ENCODE data around the gene GMPR.
A peak's percentile ranks its signal among the peaks of the same experiment; 100 is the strongest.

The GMPR gene

GRCh38 chr6:16200321-16200883, 38.0 kb upstream of the GMPR start:
- no peak for DNase-seq (ENCODE audit: low spot score)
- CTCF ChIA-PET = interaction anchor here (0.7 to 0.8 kb wide), 4 partner anchors 10 to 580 kb away, joined by 3 to 5 read pairs (median 4); no protein-coding TSS in a partner anchor
- H3K27ac ChIP-seq = no peak overlapping the region
- TF ChIP-seq CTCF (conservative IDR thresholded peaks at IDR 0.05; ENCODE audit: low read depth) = no peak
- POLR2A ChIA-PET (ENCODE audit: low non-redundant PET) = no interaction called here

- no peak overlapping the region for H3K27ac ChIP-seq
- no peak for DNase-seq (ENCODE audit: low spot score)
- ChIA-PET POLR2A (ENCODE audit: low non-redundant PET) (no interaction called here), CTCF (interaction anchor here (0.7 to 1.2 kb wide), 2 partner anchors 19 to 875 kb away, joined by 4 to 5 read pairs; no protein-coding TSS in a partner anchor)
- TF ChIP-seq CTCF (conservative IDR thresholded peaks at IDR 0.05; ENCODE audit: low read depth) = no peak
These were observed 36.7 kb upstream of the GMPR start for GRCh38 chr6:16201706-16202105.

- no peak for DNase-seq (ENCODE audit: low spot score)
- POLR2A ChIA-PET (ENCODE audit: low non-redundant PET) = no interaction called here
- no peak for TF ChIP-seq CTCF (conservative IDR thresholded peaks at IDR 0.05; ENCODE audit: low read depth)
- CTCF ChIA-PET = interaction anchor here (0.6 to 2.0 kb wide), 5 partner anchors 21 to 548 kb away, joined by 3 to 7 read pairs (median 3); no protein-coding TSS in a partner anchor
- no peak overlapping the region for H3K27ac ChIP-seq
These were observed 33.6 kb upstream of the GMPR start for GRCh38 chr6:16204653-16205376.

- DNase-seq (ENCODE audit: low spot score) = no peak
- POLR2A ChIA-PET (ENCODE audit: low non-redundant PET) = no interaction called here
- H3K27ac ChIP-seq = no peak overlapping the region
- CTCF ChIA-PET = interaction anchor here (0.6 to 2.0 kb wide), 6 partner anchors 22 to 549 kb away, joined by 3 to 7 read pairs (median 3); no protein-coding TSS in a partner anchor
- TF ChIP-seq CTCF (conservative IDR thresholded peaks at IDR 0.05; ENCODE audit: low read depth) = no peak
These were observed 32.8 kb upstream of the GMPR start for GRCh38 chr6:16205377-16206144.

GRCh38 chr6:16206595-16207037, 31.8 kb upstream of the GMPR start:
- peak; percentile 67 for DNase-seq (ENCODE audit: low spot score)
- H3K27ac ChIP-seq = no peak overlapping the region
- ChIA-PET CTCF (interaction anchor here (0.6 kb wide), 1 partner anchor 870 kb away, joined by 3 read pairs; no protein-coding TSS in a partner anchor), POLR2A (ENCODE audit: low non-redundant PET) (no interaction called here)
- TF ChIP-seq CTCF (conservative IDR thresholded peaks at IDR 0.05; ENCODE audit: low read depth) = peak; percentile 91

GRCh38 chr6:16208989-16209388, 29.4 kb upstream of the GMPR start:
- CTCF ChIA-PET = interaction anchor here (1.3 kb wide), 1 partner anchor 517 kb away, joined by 3 read pairs; no protein-coding TSS in a partner anchor
- no peak overlapping the region for H3K27ac ChIP-seq
- no peak for DNase-seq (ENCODE audit: low spot score)
- no peak for TF ChIP-seq CTCF (conservative IDR thresholded peaks at IDR 0.05; ENCODE audit: low read depth)
- POLR2A ChIA-PET (ENCODE audit: low non-redundant PET) = no interaction called here

Measured in RWPE1 (cell line).